ENCODE data around the gene KLF13. TPM values are rescaled to one million over a fixed set of nuclear protein-coding genes. Genes with fewer than 3 reads are reported as not detected.

KLF13 gene
- total RNA-seq, 1 donor from 2014 or later = 141 TPM

GRCh38 chr15:31374986-31375385, 48.4 kb downstream of the KLF13 start:
- peaks cover 57% of the 10 kb centered on the region for H3K4me1 Mint-ChIP-seq (ENCODE audit: low read depth, unreplicated experiment)
- no peak for TF ChIP-seq CTCF (IDR thresholded peaks at IDR 0.05; ENCODE audit: partially characterized antibody, unreplicated experiment)
- no peak overlapping the region for H3K27ac Mint-ChIP-seq (ENCODE audit: unreplicated experiment)
- peak overlapping the region; percentile 11 for H3K4me3 Mint-ChIP-seq (ENCODE audit: unreplicated experiment)
- peaks cover 28% of the 10 kb centered on the region for H3K27me3 Mint-ChIP-seq (ENCODE audit: unreplicated experiment)
- no peak for DNase-seq
- H3K9me3 Mint-ChIP-seq (ENCODE audit: unreplicated experiment) = peaks cover 52% of the 10 kb centered on the region
- no peaks in the 10 kb centered on the region for H3K36me3 Mint-ChIP-seq (ENCODE audit: unreplicated experiment)

- Mint-ChIP-seq H3K9me3 (ENCODE audit: unreplicated experiment) (peaks cover 50% of the 10 kb centered on the region), H3K27ac (ENCODE audit: unreplicated experiment) (no peak overlapping the region), H3K27me3 (ENCODE audit: unreplicated experiment) (peaks cover 29% of the 10 kb centered on the region), H3K36me3 (ENCODE audit: unreplicated experiment) (no peaks in the 10 kb centered on the region), H3K4me3 (ENCODE audit: unreplicated experiment) (no peak overlapping the region), H3K4me1 (ENCODE audit: low read depth, unreplicated experiment) (peaks cover 54% of the 10 kb centered on the region)
- TF ChIP-seq CTCF (IDR thresholded peaks at IDR 0.05; ENCODE audit: partially characterized antibody, unreplicated experiment) = no peak
- DNase-seq = no peak
Measured at GRCh38 chr15:31375772-31376171, 49.1 kb downstream of the KLF13 start.

GRCh38 chr15:31376511-31376910, 49.9 kb downstream of the KLF13 start:
- Mint-ChIP-seq H3K27ac (ENCODE audit: unreplicated experiment) (peak overlapping the region; percentile 22), H3K4me3 (ENCODE audit: unreplicated experiment) (no peak overlapping the region), H3K9me3 (ENCODE audit: unreplicated experiment) (peaks cover 52% of the 10 kb centered on the region), H3K27me3 (ENCODE audit: unreplicated experiment) (peaks cover 29% of the 10 kb centered on the region), H3K4me1 (ENCODE audit: low read depth, unreplicated experiment) (peaks cover 49% of the 10 kb centered on the region), H3K36me3 (ENCODE audit: unreplicated experiment) (peaks cover 4% of the 10 kb centered on the region)
- TF ChIP-seq CTCF (IDR thresholded peaks at IDR 0.05; ENCODE audit: partially characterized antibody, unreplicated experiment) = no peak
- no peak for DNase-seq

- no peak overlapping the region for H3K4me3 Mint-ChIP-seq (ENCODE audit: unreplicated experiment)
- H3K36me3 Mint-ChIP-seq (ENCODE audit: unreplicated experiment) = peaks cover 7% of the 10 kb centered on the region
- peaks cover 46% of the 10 kb centered on the region for H3K4me1 Mint-ChIP-seq (ENCODE audit: low read depth, unreplicated experiment)
- no peak for TF ChIP-seq CTCF (IDR thresholded peaks at IDR 0.05; ENCODE audit: partially characterized antibody, unreplicated experiment)
- no peak overlapping the region for H3K27ac Mint-ChIP-seq (ENCODE audit: unreplicated experiment)
- H3K9me3 Mint-ChIP-seq (ENCODE audit: unreplicated experiment) = peaks cover 54% of the 10 kb centered on the region
- H3K27me3 Mint-ChIP-seq (ENCODE audit: unreplicated experiment) = peaks cover 29% of the 10 kb centered on the region
- no peak for DNase-seq
Measured at GRCh38 chr15:31377030-31377429, 50.4 kb downstream of the KLF13 start.

- Mint-ChIP-seq H3K27ac (ENCODE audit: unreplicated experiment) (peak overlapping the region; percentile 35), H3K27me3 (ENCODE audit: unreplicated experiment) (peaks cover 20% of the 10 kb centered on the region), H3K36me3 (ENCODE audit: unreplicated experiment) (peaks cover 7% of the 10 kb centered on the region), H3K4me3 (ENCODE audit: unreplicated experiment) (peak overlapping the region; percentile 38), H3K9me3 (ENCODE audit: unreplicated experiment) (peaks cover 47% of the 10 kb centered on the region), H3K4me1 (ENCODE audit: low read depth, unreplicated experiment) (peaks cover 37% of the 10 kb centered on the region)
- no peak for TF ChIP-seq CTCF (IDR thresholded peaks at IDR 0.05; ENCODE audit: partially characterized antibody, unreplicated experiment)
- no peak for DNase-seq
Measured at GRCh38 chr15:31378363-31378903, 51.8 kb downstream of the KLF13 start.
